Measurements from ENCODE around the gene SDCBP2.
"Not testable (repeated sequence)": the region's sequence is repeated elsewhere in the genome, so short reads cannot be mapped to it uniquely, and the experiment has no call there.

SDCBP2 gene

GRCh38 chr20:1357921-1358671 is 29.2 kb upstream of the SDCBP2 start:
- no peak for DNase-seq

GRCh38 chr20:1353956-1354355 is 25.0 kb upstream of the SDCBP2 start:
- DNase-seq = no peak

- no peak for DNase-seq
These were observed 17.5 kb upstream of the SDCBP2 start for GRCh38 chr20:1346315-1346969.

- no peak for DNase-seq
These were observed 16.8 kb upstream of the SDCBP2 start for GRCh38 chr20:1345756-1346093.

- no peak for DNase-seq
These were observed 16.3 kb upstream of the SDCBP2 start for GRCh38 chr20:1345030-1345755.

- DNase-seq = not testable (repeated sequence)
These were observed 14.6 kb upstream of the SDCBP2 start for GRCh38 chr20:1343446-1344124.

- DNase-seq = no peak
These were observed 12.8 kb upstream of the SDCBP2 start for GRCh38 chr20:1341561-1342265.

- no peak for DNase-seq
These were observed 9.9 kb upstream of the SDCBP2 start for GRCh38 chr20:1338801-1339200.

- DNase-seq = no peak
These were observed 9.2 kb upstream of the SDCBP2 start for GRCh38 chr20:1338096-1338495.

- DNase-seq = no peak
These were observed 8.5 kb upstream of the SDCBP2 start for GRCh38 chr20:1337441-1337840.

- DNase-seq = no peak
These were observed 7.9 kb upstream of the SDCBP2 start for GRCh38 chr20:1336699-1337367.

- DNase-seq = no peak
These were observed 7.2 kb upstream of the SDCBP2 start for GRCh38 chr20:1335961-1336698.

- DNase-seq = no peak
These were observed 5.8 kb upstream of the SDCBP2 start for GRCh38 chr20:1334761-1335160.

- no peak for DNase-seq
These were observed 5.4 kb upstream of the SDCBP2 start for GRCh38 chr20:1334370-1334731.

- no peak for DNase-seq
These were observed 4.8 kb upstream of the SDCBP2 start for GRCh38 chr20:1333462-1334369.

- DNase-seq = no peak
These were observed 3.9 kb upstream of the SDCBP2 start for GRCh38 chr20:1332749-1333300.

GRCh38 chr20:1331801-1332453 is 3.0 kb upstream of the SDCBP2 start:
- DNase-seq = no peak

- no peak for DNase-seq
These were observed 2.2 kb upstream of the SDCBP2 start for GRCh38 chr20:1331101-1331500.

GRCh38 chr20:1330075-1330830 is 1.3 kb upstream of the SDCBP2 start:
- no peak for DNase-seq

Measured in NCI-H187 (cell line).